Endothelial cell of umbilical vein (primary cell): ENCODE measurements around the gene ITGB2. TPM values are rescaled to one million over a fixed set of nuclear protein-coding genes. Genes with fewer than 3 reads are reported as not detected.

Source experiments
- BruUV-seq: library from RNA; stranded (reverse); fragments of 400-500 nt; replicated peaks from 2 replicates; lab custom pipeline; 2021; lab: Mats Ljungman, UMichigan
- CTCF ChIA-PET: fragments of 300-600, 350-600 bp; sonication (Branson Sonifier 250); formaldehyde crosslinking; loops from one replicate; lab custom pipeline; 2021; ENCODE audit warnings: antibody characterized with exemption, inconsistent platforms; lab: Charles Lee
- POLR2A ChIA-PET: fragments of 300-600, 350-600 bp; sonication (Branson Sonifier 250); formaldehyde crosslinking; loops from one replicate; lab custom pipeline; 2021; ENCODE audit warnings: antibody characterized with exemption, inconsistent platforms; lab: Charles Lee
- DNase-seq: peaks from one replicate; pipeline ENCODE4 v3.0.0-alpha.2; 2011; ENCODE audit warnings: low read depth, low spot score
- FAIRE-seq: peaks from 2 replicates; lab custom pipeline; 2011; peaks lifted over from hg19 to GRCh38; lab: Jason Lieb, UNC
- H2AFZ ChIP-seq: 2 replicates; pipeline ENCODE4 v1.6.0; 2012; ENCODE audit warnings: low read depth, low read length, control low read depth, inconsistent platforms
- H3K27ac ChIP-seq: 2 replicates; pipeline ENCODE4 v1.5.1; 2011; ENCODE audit warnings: low read depth, mild to moderate bottlenecking, control low read depth, low read length, moderate library complexity; ENCODE audit not compliant: insufficient read depth
- H3K27me3 ChIP-seq, 2 experiments: 2 replicates each; pipeline versions ENCODE4 v1.6.0 to v1.6.1; 2011; ENCODE audit warnings: low read length in 2 of 2, mixed read lengths in 1 of 2; ENCODE audit not compliant: control insufficient read depth in 2 of 2, insufficient read depth in 2 of 2
- H3K36me3 ChIP-seq, 2 experiments: 2 replicates in 1 of 2; 3 replicates in 1 of 2; pipeline ENCODE4 v1.5.1; 2011; ENCODE audit warnings: low read length in 2 of 2, mild to moderate bottlenecking in 1 of 2, moderate library complexity in 1 of 2; ENCODE audit not compliant: control insufficient read depth in 2 of 2, insufficient read depth in 2 of 2; ENCODE audit errors: extremely low read depth in 1 of 2
- H3K4me1 ChIP-seq: 3 replicates; pipeline ENCODE4 v1.5.1; 2011; ENCODE audit warnings: mild to moderate bottlenecking, low read length; ENCODE audit not compliant: control insufficient read depth, insufficient read depth; ENCODE audit errors: extremely low read depth
- H3K4me2 ChIP-seq: 2 replicates; pipeline ENCODE4 v1.6.1; 2011; ENCODE audit warnings: low read length, control low read depth, mixed read lengths; ENCODE audit not compliant: insufficient read depth
- H3K4me3 ChIP-seq, 3 experiments: fragments of 200-600 bp in 1 of 3; sonication (generic), shearing (Covaris generic) in 1 of 3; replicated peaks in 1 of 3; 2 replicates each; pipeline ENCODE4 v1.5.1; 2011 to 2016; ENCODE audit warnings: control low read depth in 3 of 3, low read length in 3 of 3, mild to moderate bottlenecking in 2 of 3, inconsistent platforms in 1 of 3, low read depth in 1 of 3, moderate library complexity in 1 of 3; ENCODE audit not compliant: insufficient read depth in 1 of 3
- H3K79me2 ChIP-seq: 2 replicates; pipeline ENCODE4 v1.6.0; 2012; ENCODE audit warnings: low read length, inconsistent platforms; ENCODE audit not compliant: control insufficient read depth, insufficient read depth
- H3K9ac ChIP-seq: replicated peaks from 2 replicates; pipeline ENCODE3; 2011; ENCODE audit warnings: low read length, control low read depth; ENCODE audit not compliant: insufficient read depth; ENCODE audit errors: extremely low read depth
- H3K9me1 ChIP-seq: replicated peaks from 3 replicates; pipeline ENCODE4 v1.6.0; 2011; ENCODE audit warnings: mild to moderate bottlenecking, low read length; ENCODE audit not compliant: control insufficient read depth, insufficient read depth; ENCODE audit errors: extremely low read depth
- H3K9me3 ChIP-seq: replicated peaks from 2 replicates; pipeline ENCODE4 v1.5.1; 2012; ENCODE audit warnings: low read length, inconsistent platforms; ENCODE audit not compliant: control insufficient read depth, insufficient read depth
- H4K20me1 ChIP-seq: replicated peaks from 2 replicates; pipeline ENCODE3; 2011; ENCODE audit warnings: mild to moderate bottlenecking, low read length; ENCODE audit not compliant: control insufficient read depth, insufficient read depth; ENCODE audit errors: extremely low read depth
- CTCF ChIP-seq, 2 donors: IDR thresholded peaks; 1 replicate in 1 of 2; 2 replicates in 1 of 2; pipeline ENCODE4 v1.5.1; 2011; ENCODE audit warnings: low read length in 2 of 2, mild to moderate bottlenecking in 2 of 2, moderate library complexity in 2 of 2, control low read depth in 1 of 2, inconsistent platforms in 1 of 2, low read depth in 1 of 2; ENCODE audit not compliant: insufficient read depth in 1 of 2; ENCODE audit errors: extremely low read depth in 1 of 2
- EZH2 ChIP-seq: IDR thresholded peaks from 2 replicates; pipeline ENCODE4 v1.6.1; 2012; ENCODE audit warnings: borderline replicate concordance, low read depth, mild to moderate bottlenecking, moderate library complexity, low read length, inconsistent platforms; ENCODE audit not compliant: severe bottlenecking
- FOS ChIP-seq: IDR thresholded peaks from 2 replicates; pipeline ENCODE4 v1.6.1; 2011; ENCODE audit warnings: mild to moderate bottlenecking, low read length, moderate library complexity, borderline replicate concordance; ENCODE audit not compliant: insufficient read depth
- GATA2 ChIP-seq: IDR thresholded peaks from 2 replicates; pipeline ENCODE4 v1.7.0; 2011; ENCODE audit warnings: low read depth, mild to moderate bottlenecking, moderate library complexity, mixed read lengths, low read length; ENCODE audit not compliant: insufficient read length, insufficient read depth
- JUN ChIP-seq: IDR thresholded peaks from 2 replicates; pipeline ENCODE4 v1.6.1; 2011; ENCODE audit warnings: borderline replicate concordance, low read depth; ENCODE audit not compliant: insufficient read length, insufficient read depth
- MAX ChIP-seq: IDR thresholded peaks from 2 replicates; pipeline ENCODE4 v1.6.1; 2011; ENCODE audit not compliant: insufficient read depth, insufficient read length
- MYC ChIP-seq: IDR thresholded peaks from one replicate; pipeline ENCODE4 v1.6.1; 2011; ENCODE audit warnings: mild to moderate bottlenecking, low read depth, low read length
- POLR2A ChIP-seq: IDR thresholded peaks from 2 replicates; pipeline ENCODE4 v1.6.1; 2012; ENCODE audit warnings: low read depth, mild to moderate bottlenecking, control low read depth, low read length
- POLR2AphosphoS5 ChIP-seq: IDR thresholded peaks from 2 replicates; pipeline ENCODE4 v1.6.1; 2012; ENCODE audit warnings: low read depth, mild to moderate bottlenecking, control low read depth, low read length, moderate library complexity; ENCODE audit not compliant: insufficient read depth
- dilution Hi-C: fragments of 300-500 bp; cut with MboI; formaldehyde crosslinking; loops from one replicate; pipeline ENCODE4 v1.15.0; 2019; ENCODE audit warnings: low sequenced_read_pairs; ENCODE audit not compliant: extremely low pct_ligation_motif_present
- intact Hi-C: fragments of 100-400 bp; cut with micrococcal nuclease; formaldehyde crosslinking; loops from one replicate; pipeline ENCODE4 v1.10.0; 2022
- polyA plus RNA-seq, 4 experiments: library from polyadenylated mRNA; depleted of rRNA in 3 of 4; stranded (reverse) in 3 of 4; unstranded in 1 of 4; fragments of >200 nt; gene quantifications; 2 replicates each; pipeline versions ENCODE4 v1.2.1 to v1.2.3, GENCODE V29; 2011 to 2012; ENCODE audit warnings: missing spikeins in 1 of 4
- total RNA-seq: library from RNA; stranded (reverse); gene quantifications from 2 replicates; pipeline ENCODE4 v1.2.3, GENCODE V29; 2021

Gene ITGB2
- total and polyA plus RNA-seq, 2 donors (not counting 3 experiments of a cell fraction or from before 2014, with no cell fraction given) = 0.39 to 0.91 TPM

- FAIRE-seq (no peak), DNase-seq (no peak)
- H3K27ac ChIP-seq = no peak overlapping the region
- peaks cover 7 to 13% of the 10 kb centered on the region in 2 experiments for H3K27me3 ChIP-seq
- H4K20me1 ChIP-seq = no peaks in the 10 kb centered on the region
- H3K4me1 ChIP-seq = peaks cover 24% of the 10 kb centered on the region
- POLR2A ChIA-PET = interaction anchor here (1.1 kb wide), 1 partner anchor 39 kb away, joined by 3 read pairs; no protein-coding TSS in a partner anchor
- BruUV-seq = no TSS peak
- H2AFZ ChIP-seq = peak overlapping the region; percentile 50
- no peak overlapping the region for H3K9ac ChIP-seq
- H3K9me3 ChIP-seq = no peaks in the 10 kb centered on the region
- peak overlapping the region; percentile 52 for H3K4me2 ChIP-seq
- H3K4me3 ChIP-seq = peak overlapping the region in 2 of 3 experiments; percentile 26 to 31
- no peaks in the 10 kb centered on the region for H3K9me1 ChIP-seq
- CTCF ChIA-PET = interaction anchor here (0.6 to 3.4 kb wide), 35 partner anchors 13 to 980 kb away, joined by 3 to 62 read pairs (median 4); partner anchors contain the start of genes PTTG1IP, SUMO3 and UBE2G2
- no peaks in the 10 kb centered on the region for H3K36me3 ChIP-seq
- no peaks in the 10 kb centered on the region for H3K79me2 ChIP-seq
- TF ChIP-seq GATA2 = no peak
- peak; percentile 83 for TF ChIP-seq EZH2
- dilution Hi-C loops (loop anchor here (25.0 kb wide), 1 partner anchor 206 kb away; no protein-coding TSS in a partner anchor), intact Hi-C loops (loop anchor here (1.0 to 10.0 kb wide), 3 partner anchors 39 to 417 kb away; partner anchors contain the start of gene UBE2G2)
Measured at GRCh38 chr21:44931501-44932407, 11.1 kb upstream of the ITGB2 start.

GRCh38 chr21:44931137-44931500 lies 10.4 kb upstream of the ITGB2 start:
- DNase-seq (no peak), FAIRE-seq (peak; percentile 21)
- no peak overlapping the region for H2AFZ ChIP-seq
- TF ChIP-seq JUN (no peak), CTCF (IDR thresholded peaks at IDR 0.05; ENCODE audit: extremely low read depth in 1 of 2, insufficient read depth in 1 of 2, low read depth in 1 of 2, low read length in 2 of 2) (no peak), GATA2 (no peak), EZH2 (no peak), MYC (no peak), POLR2AphosphoS5 (no peak), FOS (no peak), POLR2A (no peak), MAX (no peak)
- no peak overlapping the region for H3K4me2 ChIP-seq
- no peaks in the 10 kb centered on the region for H3K36me3 ChIP-seq
- POLR2A ChIA-PET = no interaction called here
- H3K27me3 ChIP-seq = peaks cover 7 to 13% of the 10 kb centered on the region in 2 experiments
- no peaks in the 10 kb centered on the region for H3K79me2 ChIP-seq
- H3K9me3 ChIP-seq = no peaks in the 10 kb centered on the region
- CTCF ChIA-PET = interaction anchor here (1.4 to 3.4 kb wide), 6 partner anchors 39 to 419 kb away, joined by 4 to 62 read pairs (median 20); partner anchors contain the start of genes PTTG1IP and UBE2G2
- intact Hi-C loops (loop anchor here (10.0 kb wide), 1 partner anchor 416 kb away; no protein-coding TSS in a partner anchor), dilution Hi-C loops (loop anchor here (25.0 kb wide), 1 partner anchor 206 kb away; no protein-coding TSS in a partner anchor)
- H3K27ac ChIP-seq = no peak overlapping the region
- BruUV-seq = no TSS peak
- no peak overlapping the region for H3K9ac ChIP-seq
- no peaks in the 10 kb centered on the region for H4K20me1 ChIP-seq
- H3K4me3 ChIP-seq = no peak overlapping the region
- H3K9me1 ChIP-seq = no peaks in the 10 kb centered on the region
- peaks cover 31% of the 10 kb centered on the region for H3K4me1 ChIP-seq
